HEK293T (cell line): ENCODE results near the gene RGP1.

ENCODE experiments used
- ARNT ChIP-seq: fragments of 450-650 bp; IDR thresholded peaks from 2 replicates; pipeline ENCODE4 v1.6.1; 2017; ENCODE audit warnings: mild to moderate bottlenecking
- BHLHE40 ChIP-seq: fragments of 450-650 bp; IDR thresholded peaks from 2 replicates; pipeline ENCODE4 v1.6.1; 2016; ENCODE audit warnings: mild to moderate bottlenecking, moderate library complexity, borderline replicate concordance
- ELF4 ChIP-seq: fragments of 450-650 bp; IDR thresholded peaks from 2 replicates; pipeline ENCODE4 v1.6.1; 2017; ENCODE audit warnings: antibody characterized with exemption
- FOXK2 ChIP-seq: fragments of 450-650 bp; IDR thresholded peaks from 2 replicates; pipeline ENCODE4 v1.6.1; 2016; ENCODE audit warnings: mild to moderate bottlenecking
- LEF1 ChIP-seq: fragments of 450-650 bp; IDR thresholded peaks from 2 replicates; pipeline ENCODE4 v1.6.1; 2017; ENCODE audit warnings: mild to moderate bottlenecking, borderline replicate concordance
- SP1 ChIP-seq: fragments of 450-650 bp; IDR thresholded peaks from 2 replicates; pipeline ENCODE4 v1.6.1; 2017

GRCh38 chr9:35738186-35738585 is 10.9 kb upstream of the RGP1 start:
- TF ChIP-seq SP1 (no peak), LEF1 (no peak), ELF4 (no peak), FOXK2 (no peak), BHLHE40 (no peak), ARNT (no peak)
